Stomach (tissue), 9 donors: ENCODE measurements around the gene GPR35. TPM values are rescaled to one million over a fixed set of nuclear protein-coding genes. Genes with fewer than 3 reads are reported as not detected.
A peak's percentile ranks its signal among the peaks of the same experiment; 100 is the strongest.

Experiments
- DNase-seq, 2 donors: peaks; one replicate each; pipeline versions ENCODE4 v3.0.0 to v3.0.0-alpha.2; 2013 to 2019
- H3K27ac ChIP-seq, 5 donors: fragments of 200-600 bp in 4 of 5; sonication (generic) in 4 of 5; one replicate each; pipeline ENCODE4 v1.5.1; 2013 to 2019; ENCODE audit warnings: mild to moderate bottlenecking in 1 of 5, moderate library complexity in 1 of 5
- H3K27me3 ChIP-seq, 3 donors: fragments of 200-600 bp; sonication (generic); one replicate each; pipeline ENCODE4 v1.5.1; 2017 to 2019; ENCODE audit warnings: mixed run types in 1 of 3
- H3K36me3 ChIP-seq, 4 donors: fragments of 200-600 bp; sonication (generic); 1 replicate in 3 of 4; 2 replicates in 1 of 4; pipeline ENCODE4 v1.5.1; 2016 to 2019
- H3K4me1 ChIP-seq, 4 donors: fragments of 200-600 bp; sonication (generic); one replicate each; pipeline ENCODE4 v1.5.1; 2016 to 2019
- H3K4me3 ChIP-seq, 4 donors: fragments of 200-600 bp; sonication (generic) in 3 of 4; one replicate each; pipeline ENCODE4 v1.5.1; 2016 to 2019; ENCODE audit warnings: mild to moderate bottlenecking in 1 of 4
- H3K9me3 ChIP-seq, 4 donors: fragments of 200-600 bp; sonication (generic); one replicate each; pipeline ENCODE4 v1.5.1; 2016 to 2019
- EP300 ChIP-seq: sonication (generic); formaldehyde crosslinking; IDR thresholded peaks from one replicate; pipeline ENCODE4 v1.6.1; 2017; ENCODE audit warnings: antibody characterized with exemption
- POLR2A ChIP-seq, 4 donors: fragments of 450-650 bp; IDR thresholded peaks; one replicate each; pipeline ENCODE4 v1.6.1; 2016; ENCODE audit warnings: antibody characterized with exemption in 4 of 4, control low read depth in 2 of 4, mild to moderate bottlenecking in 1 of 4, moderate library complexity in 1 of 4
- POLR2AphosphoS5 ChIP-seq, 3 donors: sonication (generic); formaldehyde crosslinking; IDR thresholded peaks; one replicate each; pipeline ENCODE4 v1.6.1; 2016; ENCODE audit warnings: antibody characterized with exemption in 3 of 3
- WGBS, 5 donors: extraction: QIAGEN DNeasy Blood & Tissue Kit in 3 of 5; methylation state at CpG; one replicate each; pipeline versions ENCODE4 v1.1.5 to v1.1.7; 2013 to 2018; 5-methylcytosine and 5-hydroxymethylcytosine counted together
- intact Hi-C: fragments of 100-400 bp; cut with DNase I; formaldehyde crosslinking; loops from one replicate; pipeline ENCODE4 v1.15.1; 2023; ENCODE audit warnings: low total_unique reads
- polyA plus RNA-seq, 3 donors: library from polyadenylated mRNA; stranded (reverse); fragments of 200-250 nt; gene quantifications; one replicate each; pipeline ENCODE4 v1.2.3, GENCODE V29; 2013
- total RNA-seq, 5 donors: library from RNA; depleted of rRNA; stranded (reverse); fragments of >200 nt; gene quantifications; one replicate each; pipeline versions ENCODE4 v1.1.0 to v1.2.3, GENCODE V29; 2014 to 2016
- TF ChIP-seq, protein P1 (sequence below), 7 experiments: fragments of 450-650 bp in 4 of 7; fragments of 200-600 bp in 3 of 7; sonication (generic) in 3 of 7; IDR thresholded peaks; one replicate each; pipeline ENCODE4 v1.5.1; 2016 to 2019; ENCODE audit warnings: antibody characterized with exemption in 7 of 7, control low read depth in 2 of 7, mild to moderate bottlenecking in 1 of 7
- donor health status: healthy with polysubstance abuse.
- donor health status: Bipolar disorder and iron deficiency.
- donor health status: healthy.

Gene GPR35
- total and polyA plus RNA-seq, 8 donors = 8.5 to 68.9 (median 12.9) TPM

DNA sequence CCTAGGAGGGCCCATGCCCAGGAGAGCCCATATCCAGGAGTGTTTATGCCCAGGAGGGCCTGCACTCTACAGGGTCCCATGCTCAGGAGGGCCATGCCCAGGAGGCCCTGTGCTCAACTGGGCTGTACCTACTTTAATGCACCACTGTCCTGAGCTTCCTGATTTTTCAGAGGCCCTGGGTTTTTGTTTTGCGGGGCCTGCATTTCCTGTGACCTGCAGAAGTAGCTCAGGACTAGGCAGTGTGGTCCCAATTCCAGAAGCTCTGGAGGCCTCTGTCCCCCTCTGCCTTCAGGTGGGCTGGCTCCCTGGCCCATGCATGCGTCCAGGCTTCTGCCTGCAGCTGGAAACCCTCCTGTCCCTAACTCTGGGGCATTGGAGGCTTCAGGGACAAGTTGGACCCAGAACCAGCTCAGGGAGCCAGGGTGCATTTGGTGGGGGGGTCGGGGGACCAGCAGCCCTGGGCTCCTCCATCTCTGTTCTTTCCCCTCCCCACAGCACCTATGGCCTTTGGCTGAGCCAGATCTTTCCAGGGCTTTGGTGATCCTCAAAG is 10.8 kb downstream of the GPR35 start:
- peaks cover 0 to 3% (median under 1%) of the 10 kb centered on the region in 4 donors for H3K36me3 ChIP-seq
- peaks cover 0 to 14% (median 8%) of the 10 kb centered on the region in 4 donors for H3K9me3 ChIP-seq
- WGBS, 5 donors = 59 to 82% (median 77%) methylated on average over 3 of the region's 3 CpGs
- no peak for DNase-seq
- H3K27me3 ChIP-seq = peaks cover 0 to 4% (median 0%) of the 10 kb centered on the region in 3 donors
- H3K4me3 ChIP-seq = no peak overlapping the region
- no peak overlapping the region for H3K27ac ChIP-seq
- intact Hi-C loops = no loop called here
- no peaks in the 10 kb centered on the region for H3K4me1 ChIP-seq
- no peak for TF ChIP-seq EP300
- TF ChIP-seq POLR2AphosphoS5 (IDR thresholded peaks at IDR 0.05) = no peak
- TF ChIP-seq POLR2A (IDR thresholded peaks at IDR 0.05) = no peak
- TF ChIP-seq, protein P1, sequence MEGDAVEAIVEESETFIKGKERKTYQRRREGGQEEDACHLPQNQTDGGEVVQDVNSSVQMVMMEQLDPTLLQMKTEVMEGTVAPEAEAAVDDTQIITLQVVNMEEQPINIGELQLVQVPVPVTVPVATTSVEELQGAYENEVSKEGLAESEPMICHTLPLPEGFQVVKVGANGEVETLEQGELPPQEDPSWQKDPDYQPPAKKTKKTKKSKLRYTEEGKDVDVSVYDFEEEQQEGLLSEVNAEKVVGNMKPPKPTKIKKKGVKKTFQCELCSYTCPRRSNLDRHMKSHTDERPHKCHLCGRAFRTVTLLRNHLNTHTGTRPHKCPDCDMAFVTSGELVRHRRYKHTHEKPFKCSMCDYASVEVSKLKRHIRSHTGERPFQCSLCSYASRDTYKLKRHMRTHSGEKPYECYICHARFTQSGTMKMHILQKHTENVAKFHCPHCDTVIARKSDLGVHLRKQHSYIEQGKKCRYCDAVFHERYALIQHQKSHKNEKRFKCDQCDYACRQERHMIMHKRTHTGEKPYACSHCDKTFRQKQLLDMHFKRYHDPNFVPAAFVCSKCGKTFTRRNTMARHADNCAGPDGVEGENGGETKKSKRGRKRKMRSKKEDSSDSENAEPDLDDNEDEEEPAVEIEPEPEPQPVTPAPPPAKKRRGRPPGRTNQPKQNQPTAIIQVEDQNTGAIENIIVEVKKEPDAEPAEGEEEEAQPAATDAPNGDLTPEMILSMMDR (IDR thresholded peaks at IDR 0.05) = no peak

DNA sequence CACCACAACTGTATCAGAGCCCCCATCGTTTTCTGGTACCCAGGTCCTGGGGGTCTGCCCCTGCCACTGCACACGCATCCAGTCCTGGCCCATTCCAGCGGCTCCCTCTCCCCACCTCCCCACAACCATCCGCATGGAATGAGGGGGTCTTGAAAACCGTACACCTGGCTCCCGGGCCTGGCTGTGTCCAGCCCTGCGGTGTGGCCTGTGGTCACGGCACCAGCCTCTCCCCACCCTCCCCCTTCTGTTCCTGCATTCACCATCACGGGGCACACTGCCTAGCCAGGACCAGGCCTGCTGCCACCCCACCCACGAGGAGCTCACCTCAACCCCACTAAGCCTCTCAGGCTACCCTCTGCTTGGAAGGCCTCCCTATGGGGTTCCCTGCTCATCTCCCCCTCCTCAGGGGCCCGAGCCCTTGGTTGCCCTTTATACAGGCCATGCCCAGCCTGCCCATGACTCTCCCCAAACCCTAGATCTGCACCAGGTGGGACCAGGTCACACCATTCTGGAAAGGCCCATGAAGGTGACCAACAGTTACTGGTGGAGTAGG is 11.4 kb downstream of the GPR35 start:
- peaks cover 0 to 4% (median 0%) of the 10 kb centered on the region in 3 donors for H3K27me3 ChIP-seq
- no peaks in the 10 kb centered on the region for H3K4me1 ChIP-seq
- H3K4me3 ChIP-seq = no peak overlapping the region
- WGBS, 5 donors = 63 to 81% (median 79%) methylated on average over 7 to 11 of the region's 11 CpGs
- H3K27ac ChIP-seq = no peak overlapping the region
- intact Hi-C loops = no loop called here
- peaks cover 0 to 14% (median 8%) of the 10 kb centered on the region in 4 donors for H3K9me3 ChIP-seq
- DNase-seq = peak in 1 of 2 donors; percentile 0
- H3K36me3 ChIP-seq = no peaks in the 10 kb centered on the region
- TF ChIP-seq, protein P1 (IDR thresholded peaks at IDR 0.05) = no peak
- TF ChIP-seq EP300 (no peak), POLR2AphosphoS5 (IDR thresholded peaks at IDR 0.05) (no peak)

DNA sequence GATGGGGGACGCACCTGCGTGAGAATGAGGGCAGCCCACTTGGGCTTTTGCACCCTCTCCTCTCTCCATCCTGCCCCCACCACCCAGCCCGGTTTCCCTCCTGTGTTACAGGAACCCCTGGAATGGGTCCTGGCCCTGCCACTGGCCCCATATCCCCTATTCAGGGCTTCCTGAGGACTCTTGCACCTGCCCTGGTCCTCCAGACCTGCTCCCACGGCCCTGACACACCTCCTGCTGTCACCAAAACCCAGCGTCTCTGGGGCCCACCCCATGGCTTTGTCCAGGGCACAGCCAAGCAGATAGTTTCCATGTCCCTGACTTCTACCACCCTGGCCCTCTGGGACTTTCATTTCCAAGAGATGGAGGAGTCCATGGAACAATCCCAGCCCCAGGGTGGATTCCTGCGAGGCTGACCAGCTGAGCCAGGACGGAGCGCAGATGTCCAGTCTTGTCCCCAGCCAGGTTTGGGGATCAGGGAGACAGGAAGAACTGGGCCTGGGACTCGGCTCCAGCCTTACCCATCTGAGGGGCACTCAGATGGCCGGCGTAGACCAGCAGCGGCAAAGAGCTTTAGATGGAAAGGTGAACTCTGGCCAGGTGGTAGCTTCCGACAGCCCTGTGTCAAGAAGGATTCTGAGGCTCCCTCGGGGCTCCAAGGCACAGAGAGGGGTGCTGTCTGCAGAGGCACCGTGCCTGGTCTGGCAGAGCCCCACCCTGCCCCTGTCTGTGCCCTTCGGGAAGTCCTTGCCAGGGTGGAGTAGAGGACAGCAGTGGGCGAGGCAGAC is 12.0 kb downstream of the GPR35 start:
- Histone ChIP-seq H3K4me1 (no peaks in the 10 kb centered on the region), H3K27me3 (peaks cover 0 to 11% (median 0%) of the 10 kb centered on the region in 3 donors), H3K27ac (no peak overlapping the region), H3K9me3 (peaks cover 0 to 14% (median 8%) of the 10 kb centered on the region in 4 donors), H3K4me3 (no peak overlapping the region), H3K36me3 (no peaks in the 10 kb centered on the region)
- WGBS, 5 donors = 80 to 86% (median 82%) methylated on average over 15 to 17 of the region's 17 CpGs
- peak; percentile 0 to 13 for DNase-seq
- intact Hi-C loops = no loop called here
- TF ChIP-seq, protein P1 (IDR thresholded peaks at IDR 0.05) = no peak
- TF ChIP-seq POLR2A (IDR thresholded peaks at IDR 0.05) = no peak
- TF ChIP-seq POLR2AphosphoS5 (IDR thresholded peaks at IDR 0.05) = no peak
- TF ChIP-seq EP300 = no peak

DNA sequence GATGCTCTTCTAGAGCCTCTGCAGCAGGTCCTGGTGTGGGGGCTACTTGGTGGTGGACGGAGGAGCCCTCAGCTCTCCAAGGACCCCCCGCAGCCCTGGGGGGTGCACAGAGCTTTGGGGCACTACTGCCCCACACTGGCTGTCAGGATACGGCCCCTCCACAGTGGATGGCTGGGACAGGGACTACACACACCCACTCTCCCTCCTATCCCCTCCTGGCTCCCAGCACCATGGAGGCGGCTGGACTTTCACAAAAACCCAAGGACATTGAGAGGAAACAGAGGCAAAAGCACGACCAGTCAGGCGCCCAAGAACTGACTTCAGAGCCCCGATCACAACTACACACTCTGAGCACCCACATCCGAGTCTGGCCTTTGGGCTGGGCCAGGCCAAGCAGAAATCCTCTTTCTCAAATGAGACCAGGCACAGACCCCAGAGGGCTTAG is 12.6 kb downstream of the GPR35 start:
- WGBS, 5 donors = 70 to 86% (median 84%) methylated on average over 7 to 8 of the region's 8 CpGs
- no peaks in the 10 kb centered on the region for H3K36me3 ChIP-seq
- intact Hi-C loops = no loop called here
- H3K27ac ChIP-seq = peak overlapping the region in 2 of 5 donors; percentile 36 to 40
- peaks cover 0 to 17% (median 0%) of the 10 kb centered on the region in 3 donors for H3K27me3 ChIP-seq
- TF ChIP-seq POLR2A (IDR thresholded peaks at IDR 0.05) (no peak), POLR2AphosphoS5 (IDR thresholded peaks at IDR 0.05) (no peak), EP300 (no peak)
- TF ChIP-seq, protein P1 (IDR thresholded peaks at IDR 0.05) = no peak
- peak; percentile 0 to 11 for DNase-seq
- no peaks in the 10 kb centered on the region for H3K4me1 ChIP-seq
- H3K4me3 ChIP-seq = no peak overlapping the region
- H3K9me3 ChIP-seq = peaks cover 0 to 14% (median 8%) of the 10 kb centered on the region in 4 donors
